Mesendoderm (in vitro differentiated cells): ENCODE data around the gene SNRPD2.

Experiments
- DNase-seq: peaks from one replicate; pipeline ENCODE4 v3.0.0; 2013
- H2AK5ac ChIP-seq: 2 replicates; pipeline ENCODE4 v1.6.1; 2013; ENCODE audit warnings: low read length, inconsistent platforms
- H2BK120ac ChIP-seq: 2 replicates; pipeline ENCODE4 v1.6.1; 2013; ENCODE audit warnings: low read depth, mild to moderate bottlenecking, low read length, moderate library complexity, mixed read lengths
- H2BK15ac ChIP-seq: replicated peaks from 2 replicates; pipeline ENCODE4 v1.6.1; 2013; ENCODE audit warnings: low read depth, mild to moderate bottlenecking, moderate library complexity
- H2BK5ac ChIP-seq: 2 replicates; pipeline ENCODE4 v1.6.1; 2013; ENCODE audit warnings: low read length, inconsistent platforms
- H3K18ac ChIP-seq: 2 replicates; pipeline ENCODE4 v1.6.1; 2013; ENCODE audit warnings: mild to moderate bottlenecking, low read length, mixed read lengths
- H3K23ac ChIP-seq: one replicate; pipeline ENCODE4 v1.6.1; 2013; ENCODE audit warnings: low read length
- H3K27ac ChIP-seq: 2 replicates; pipeline ENCODE4 v1.5.1; 2013; ENCODE audit warnings: low read depth, mild to moderate bottlenecking, inconsistent platforms, low read length, moderate library complexity
- H3K27me3 ChIP-seq: 2 replicates; pipeline ENCODE4 v1.6.1; 2013; ENCODE audit warnings: low read length, control low read depth, mild to moderate bottlenecking, inconsistent platforms; ENCODE audit not compliant: insufficient read depth, poor library complexity
- H3K36me3 ChIP-seq: 2 replicates; pipeline ENCODE4 v1.6.1; 2013; ENCODE audit warnings: low read length, inconsistent platforms; ENCODE audit not compliant: control insufficient read depth, insufficient read depth
- H3K4ac ChIP-seq: one replicate; pipeline ENCODE4 v1.6.1; 2013; ENCODE audit warnings: low read depth, mild to moderate bottlenecking, low read length, moderate library complexity
- H3K4me1 ChIP-seq: 2 replicates; pipeline ENCODE4 v1.6.1; 2013; ENCODE audit warnings: low read depth, low read length, inconsistent platforms; ENCODE audit not compliant: control insufficient read depth
- H3K4me2 ChIP-seq: 2 replicates; pipeline ENCODE4 v1.6.1; 2013; ENCODE audit warnings: low read length
- H3K4me3 ChIP-seq: 2 replicates; pipeline ENCODE4 v1.5.1; 2013; ENCODE audit warnings: mild to moderate bottlenecking, low read length
- H3K56ac ChIP-seq: one replicate; pipeline ENCODE4 v1.6.1; 2013; ENCODE audit warnings: low read length
- H3K79me1 ChIP-seq: 2 replicates; pipeline ENCODE4 v1.6.1; 2013; ENCODE audit warnings: low read length, inconsistent platforms
- H3K79me2 ChIP-seq: 2 replicates; pipeline ENCODE4 v1.6.1; 2013; ENCODE audit warnings: mild to moderate bottlenecking, low read length; ENCODE audit not compliant: control insufficient read depth, insufficient read depth
- H3K9ac ChIP-seq: 2 replicates; pipeline ENCODE4 v1.6.1; 2013; ENCODE audit warnings: low read length, inconsistent platforms
- H4K5ac ChIP-seq: one replicate; pipeline ENCODE4 v1.6.1; 2013; ENCODE audit warnings: low read length
- H4K8ac ChIP-seq: one replicate; pipeline ENCODE4 v1.6.1; 2013; ENCODE audit warnings: low read depth, mild to moderate bottlenecking, control low read depth, low read length, moderate library complexity
- WGBS: extraction: QIAGEN DNeasy Blood & Tissue Kit; methylation state at CpG from one replicate; pipeline ENCODE4 v1.1.7; 2013; ENCODE audit warnings: low lambda C conversion rate, missing lambda C conversion rate; ENCODE audit not compliant: insufficient coverage; ENCODE audit errors: extremely low coverage; 5-methylcytosine and 5-hydroxymethylcytosine counted together

SNRPD2 gene

DNA sequence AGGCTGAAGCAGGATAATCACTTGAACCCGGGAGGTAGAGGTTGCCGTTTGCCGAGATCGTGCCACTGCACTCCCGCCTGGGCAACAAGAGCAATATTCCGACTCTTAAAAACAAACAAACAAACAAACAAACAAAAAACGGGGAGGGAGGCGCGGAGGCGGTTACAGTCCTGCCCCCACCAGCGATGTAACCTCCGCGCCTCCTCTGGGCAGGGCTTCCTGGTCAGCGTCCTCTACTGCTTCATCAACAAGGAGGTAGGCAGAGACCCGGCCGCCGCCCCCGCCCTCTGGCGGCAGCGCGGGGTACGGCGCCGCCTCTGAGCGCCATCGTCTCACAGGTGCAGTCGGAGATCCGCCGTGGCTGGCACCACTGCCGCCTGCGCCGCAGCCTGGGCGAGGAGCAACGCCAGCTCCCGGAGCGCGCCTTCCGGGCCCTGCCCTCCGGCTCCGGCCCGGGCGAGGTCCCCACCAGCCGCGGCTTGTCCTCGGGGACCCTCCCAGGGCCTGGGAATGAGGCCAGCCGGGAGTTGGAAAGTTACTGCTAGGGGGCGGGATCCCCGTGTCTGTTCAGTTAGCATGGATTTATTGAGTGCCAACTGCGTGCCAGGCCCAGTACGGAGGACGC is 10.2 kb downstream of the SNRPD2 start:
- no peak overlapping the region for H3K4ac ChIP-seq
- no peak overlapping the region for H4K8ac ChIP-seq
- H3K56ac ChIP-seq: peak overlapping the region; percentile 64
- H2BK15ac ChIP-seq: no peak overlapping the region
- no peaks in the 10 kb centered on the region for H3K79me1 ChIP-seq
- peak overlapping the region; percentile 20 for H3K9ac ChIP-seq
- no CpG with 5 or more reads among the region's 51 CpGs for WGBS
- no peak overlapping the region for H3K27ac ChIP-seq
- H3K36me3 ChIP-seq: peaks cover 2% of the 10 kb centered on the region
- no peak overlapping the region for H2AK5ac ChIP-seq
- H2BK5ac ChIP-seq: no peak overlapping the region
- H3K4me2 ChIP-seq: peak overlapping the region; percentile 36
- H3K27me3 ChIP-seq: no peaks in the 10 kb centered on the region
- no peak overlapping the region for H3K4me3 ChIP-seq
- H4K5ac ChIP-seq: no peak overlapping the region
- H2BK120ac ChIP-seq: no peak overlapping the region
- no peaks in the 10 kb centered on the region for H3K79me2 ChIP-seq
- DNase-seq: peak; percentile 90
- H3K23ac ChIP-seq: no peak overlapping the region
- no peaks in the 10 kb centered on the region for H3K4me1 ChIP-seq
- H3K18ac ChIP-seq: no peak overlapping the region

DNA sequence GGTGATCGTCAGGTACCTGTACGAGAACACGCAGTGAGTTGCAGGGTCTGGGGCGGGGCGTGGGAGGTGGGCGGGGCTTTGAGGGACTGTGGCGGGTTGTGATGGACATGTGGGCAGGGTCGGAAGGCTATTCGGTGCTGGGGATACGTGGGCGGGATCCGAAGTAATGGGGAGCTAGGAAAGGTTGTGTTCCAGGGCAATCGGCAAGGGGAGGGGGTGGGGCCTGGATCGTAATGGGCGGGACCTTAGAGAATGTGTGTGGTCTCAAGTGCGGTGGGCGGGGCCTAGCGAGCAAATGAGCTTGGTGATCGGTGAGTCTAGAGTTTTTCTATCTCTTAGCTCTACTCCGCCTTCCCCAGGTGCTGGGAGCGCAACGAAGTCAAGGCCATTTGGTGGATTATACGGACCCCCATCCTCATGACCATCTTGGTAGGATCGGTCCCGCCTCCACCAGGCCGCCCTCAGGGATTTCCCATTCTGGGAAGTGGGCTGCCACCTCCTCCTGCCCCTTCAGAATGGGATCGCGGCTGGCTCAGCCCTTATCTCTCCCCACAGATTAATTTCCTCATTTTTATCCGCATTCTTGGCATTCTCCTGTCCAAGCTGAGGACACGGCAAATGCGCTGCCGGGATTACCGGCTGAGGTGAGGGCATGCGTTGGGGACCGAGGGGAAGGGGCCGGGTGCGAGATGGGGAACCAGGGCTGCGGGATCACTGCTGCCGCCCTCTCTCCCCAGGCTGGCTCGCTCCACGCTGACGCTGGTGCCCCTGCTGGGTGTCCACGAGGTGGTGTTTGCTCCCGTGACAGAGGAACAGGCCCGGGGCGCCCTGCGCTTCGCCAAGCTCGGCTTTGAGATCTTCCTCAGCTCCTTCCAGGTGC is 14.2 kb downstream of the SNRPD2 start:
- Histone ChIP-seq H2BK120ac (no peak overlapping the region), H4K8ac (no peak overlapping the region), H3K56ac (peak overlapping the region; percentile 80), H3K18ac (peak overlapping the region; percentile 76), H3K23ac (no peak overlapping the region), H3K4me3 (peak overlapping the region; percentile 33), H3K27ac (no peak overlapping the region), H2BK15ac (no peak overlapping the region), H4K5ac (no peak overlapping the region), H3K4me2 (peak overlapping the region; percentile 91), H3K4ac (no peak overlapping the region), H3K79me1 (no peaks in the 10 kb centered on the region), H3K9ac (peak overlapping the region; percentile 68), H2AK5ac (no peak overlapping the region), H3K4me1 (no peaks in the 10 kb centered on the region), H3K79me2 (no peaks in the 10 kb centered on the region), H2BK5ac (no peak overlapping the region), H3K27me3 (no peaks in the 10 kb centered on the region), H3K36me3 (no peaks in the 10 kb centered on the region)
- WGBS: no CpG with 5 or more reads among the region's 49 CpGs
- peak; percentile 99 for DNase-seq

DNA sequence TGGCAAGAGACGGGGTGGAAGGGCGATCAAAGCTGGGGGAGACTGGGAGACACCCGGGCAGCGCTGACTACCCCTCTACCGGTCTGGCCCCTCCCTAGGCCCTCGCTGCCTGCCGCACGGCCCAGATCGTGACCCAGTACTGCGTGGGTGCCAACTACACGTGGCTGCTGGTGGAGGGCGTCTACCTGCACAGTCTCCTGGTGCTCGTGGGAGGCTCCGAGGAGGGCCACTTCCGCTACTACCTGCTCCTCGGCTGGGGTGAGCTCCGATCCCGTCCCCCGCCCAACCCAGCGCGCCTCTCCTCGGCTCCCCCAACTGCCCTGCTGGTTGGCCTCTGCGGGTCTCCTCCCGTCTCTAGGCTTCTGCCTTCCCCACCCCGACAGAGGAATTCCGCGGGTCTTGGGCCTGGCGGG is 14.9 kb downstream of the SNRPD2 start:
- no peaks in the 10 kb centered on the region for H3K4me1 ChIP-seq
- no peak overlapping the region for H3K27ac ChIP-seq
- no peak overlapping the region for H2BK15ac ChIP-seq
- peak overlapping the region; percentile 89 for H3K56ac ChIP-seq
- peak; percentile 21 for DNase-seq
- peak overlapping the region; percentile 98 for H3K23ac ChIP-seq
- peak overlapping the region; percentile 97 for H3K4me2 ChIP-seq
- no peak overlapping the region for H2AK5ac ChIP-seq
- peak overlapping the region; percentile 85 for H3K9ac ChIP-seq
- no peaks in the 10 kb centered on the region for H3K36me3 ChIP-seq
- H4K5ac ChIP-seq: no peak overlapping the region
- no peaks in the 10 kb centered on the region for H3K79me2 ChIP-seq
- no peaks in the 10 kb centered on the region for H3K27me3 ChIP-seq
- no peak overlapping the region for H3K4ac ChIP-seq
- peak overlapping the region; percentile 76 for H3K18ac ChIP-seq
- no peak overlapping the region for H4K8ac ChIP-seq
- peak overlapping the region; percentile 38 for H3K4me3 ChIP-seq
- H2BK120ac ChIP-seq: no peak overlapping the region
- H3K79me1 ChIP-seq: no peaks in the 10 kb centered on the region
- H2BK5ac ChIP-seq: no peak overlapping the region
- no CpG with 5 or more reads among the region's 28 CpGs for WGBS

DNA sequence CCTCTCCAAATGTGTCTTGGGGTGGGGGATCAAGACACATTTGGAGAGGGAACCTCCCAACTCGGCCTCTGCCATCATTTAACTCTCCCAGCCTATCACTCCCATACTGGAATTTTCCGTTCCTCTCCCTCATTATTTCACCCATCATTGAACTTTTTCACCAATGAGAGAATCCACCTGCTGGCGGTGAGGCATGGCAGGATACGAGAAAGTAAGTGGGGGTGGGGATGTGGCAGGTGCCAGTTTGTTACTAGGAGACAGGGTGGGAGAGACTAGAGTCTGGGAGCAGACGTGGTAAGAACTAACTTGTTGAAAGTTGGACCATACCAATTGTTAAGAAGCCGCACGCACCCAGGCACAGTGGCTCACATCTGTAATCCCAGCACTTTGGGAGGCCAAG is 16.8 kb downstream of the SNRPD2 start:
- Histone ChIP-seq H3K27me3 (no peaks in the 10 kb centered on the region), H2AK5ac (no peak overlapping the region), H3K36me3 (no peaks in the 10 kb centered on the region), H4K5ac (no peak overlapping the region), H3K56ac (no peak overlapping the region), H3K4ac (no peak overlapping the region), H4K8ac (no peak overlapping the region), H3K79me1 (no peaks in the 10 kb centered on the region), H3K4me2 (no peak overlapping the region), H3K4me1 (no peaks in the 10 kb centered on the region), H3K18ac (no peak overlapping the region), H2BK5ac (no peak overlapping the region), H2BK120ac (no peak overlapping the region), H3K79me2 (no peaks in the 10 kb centered on the region), H3K9ac (no peak overlapping the region), H2BK15ac (no peak overlapping the region), H3K4me3 (no peak overlapping the region), H3K27ac (no peak overlapping the region), H3K23ac (no peak overlapping the region)
- no peak for DNase-seq
- WGBS: no CpG with 5 or more reads among the region's 7 CpGs

DNA sequence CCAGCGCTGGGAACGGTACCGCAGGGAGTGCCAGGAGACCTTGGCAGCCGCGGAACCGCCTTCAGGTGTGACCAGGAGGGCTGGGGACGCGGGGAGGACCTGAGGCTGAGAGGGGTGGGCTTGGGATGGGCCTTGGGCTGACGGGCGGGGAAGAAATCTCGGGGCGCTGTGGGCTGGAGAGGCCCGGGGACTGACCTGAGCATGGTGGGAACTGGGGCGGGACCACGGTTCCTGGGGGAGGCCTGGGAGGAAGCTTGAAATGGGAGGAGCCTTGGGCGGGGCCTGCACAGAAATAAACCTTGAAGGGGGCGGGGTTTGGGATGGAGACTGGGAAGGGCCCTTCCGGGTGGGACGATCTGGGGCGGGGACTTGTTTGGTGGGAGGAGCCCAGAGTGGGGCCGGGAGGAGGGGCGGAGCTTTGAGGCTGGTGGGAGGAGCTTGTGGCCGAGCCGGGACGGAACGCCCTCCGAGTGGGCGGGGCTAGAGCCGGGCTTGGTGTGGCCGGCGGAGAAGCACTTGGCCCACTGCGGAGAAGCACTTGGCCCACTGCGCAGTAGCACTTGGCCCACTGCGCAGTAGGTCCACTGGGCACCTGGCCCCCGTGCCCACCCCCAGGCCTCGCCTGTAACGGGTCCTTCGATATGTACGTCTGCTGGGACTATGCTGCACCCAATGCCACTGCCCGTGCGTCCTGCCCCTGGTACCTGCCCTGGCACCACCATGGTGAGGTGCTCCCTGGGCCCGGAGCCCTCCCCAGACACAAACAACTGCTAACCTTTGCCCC is 20.9 kb downstream of the SNRPD2 start:
- peak; percentile 95 for DNase-seq
- Histone ChIP-seq H2AK5ac (no peak overlapping the region), H3K79me2 (no peaks in the 10 kb centered on the region), H3K79me1 (no peaks in the 10 kb centered on the region), H2BK5ac (no peak overlapping the region), H3K56ac (peak overlapping the region; percentile 93), H2BK120ac (no peak overlapping the region), H4K8ac (peak overlapping the region; percentile 7), H2BK15ac (no peak overlapping the region), H4K5ac (no peak overlapping the region), H3K27me3 (no peaks in the 10 kb centered on the region), H3K27ac (no peak overlapping the region), H3K18ac (peak overlapping the region; percentile 19), H3K4ac (no peak overlapping the region), H3K4me1 (no peaks in the 10 kb centered on the region), H3K9ac (peak overlapping the region; percentile 80), H3K23ac (no peak overlapping the region), H3K4me3 (peak overlapping the region; percentile 46), H3K36me3 (no peaks in the 10 kb centered on the region), H3K4me2 (peak overlapping the region; percentile 80)
- WGBS: no CpG with 5 or more reads among the region's 42 CpGs
